ENCODE results near the gene PNCK. TPM values are rescaled to one million over a fixed set of nuclear protein-coding genes. Genes with fewer than 3 reads are reported as not detected.
A peak's percentile ranks its signal among the peaks of the same experiment; 100 is the strongest.

The PNCK gene
- total and polyA plus RNA-seq, 2 of the 13 experiments (the other 11 are each of a cell fraction or from before 2014, with no cell fraction given), result 33.1 TPM; not detected in 1

DNA sequence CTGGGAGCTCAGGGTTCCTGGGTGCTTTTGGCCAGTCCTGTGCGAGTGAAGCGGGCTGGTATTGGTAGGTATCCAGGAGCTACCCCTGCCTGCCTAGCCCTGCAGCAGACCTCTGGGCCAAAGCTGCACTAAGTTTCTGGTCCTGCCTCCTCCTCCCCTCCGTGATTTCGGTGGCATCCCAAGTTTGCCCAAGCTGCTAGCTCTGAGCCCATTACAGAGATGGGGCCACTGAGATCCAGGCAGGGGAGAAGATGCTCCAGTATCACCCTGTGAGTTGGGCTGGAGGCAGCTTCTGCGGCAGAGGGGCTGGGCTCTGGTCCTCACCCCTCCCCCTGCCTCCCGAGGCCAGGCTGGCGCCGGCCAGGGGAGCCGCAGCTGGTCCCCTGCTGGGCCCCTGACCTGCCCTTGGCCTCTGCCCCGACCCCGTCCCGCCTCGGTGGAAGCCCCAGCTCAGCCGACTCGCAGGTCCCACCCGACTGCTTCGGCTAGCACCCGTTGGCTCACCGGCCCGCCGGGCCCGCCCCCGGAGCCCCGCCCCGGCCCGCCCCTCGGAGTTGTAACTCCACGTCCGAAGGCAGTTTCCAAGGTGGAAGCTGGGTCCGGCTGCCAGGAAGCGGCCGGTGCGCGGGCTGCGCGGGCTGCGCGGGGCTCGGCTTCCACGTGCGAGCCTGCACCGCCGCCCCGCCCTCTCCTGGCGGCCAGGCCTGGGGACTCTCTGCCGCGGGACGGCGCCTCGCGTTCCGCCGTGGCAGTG is 26.8 kb downstream of the PNCK start, which contains the start of gene DUSP9 (continued):
- TF ChIP-seq, protein P1, sequence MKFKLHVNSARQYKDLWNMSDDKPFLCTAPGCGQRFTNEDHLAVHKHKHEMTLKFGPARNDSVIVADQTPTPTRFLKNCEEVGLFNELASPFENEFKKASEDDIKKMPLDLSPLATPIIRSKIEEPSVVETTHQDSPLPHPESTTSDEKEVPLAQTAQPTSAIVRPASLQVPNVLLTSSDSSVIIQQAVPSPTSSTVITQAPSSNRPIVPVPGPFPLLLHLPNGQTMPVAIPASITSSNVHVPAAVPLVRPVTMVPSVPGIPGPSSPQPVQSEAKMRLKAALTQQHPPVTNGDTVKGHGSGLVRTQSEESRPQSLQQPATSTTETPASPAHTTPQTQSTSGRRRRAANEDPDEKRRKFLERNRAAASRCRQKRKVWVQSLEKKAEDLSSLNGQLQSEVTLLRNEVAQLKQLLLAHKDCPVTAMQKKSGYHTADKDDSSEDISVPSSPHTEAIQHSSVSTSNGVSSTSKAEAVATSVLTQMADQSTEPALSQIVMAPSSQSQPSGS (CRISPR knock-in tag; IDR thresholded peaks at IDR 0.05), result peak; percentile 49; the same call in 1 of the 2 replicates
- TF ChIP-seq ZNF788 (CRISPR knock-in tag; IDR thresholded peaks at IDR 0.05; ENCODE audit: borderline replicate concordance) (no peak), KAT2B (IDR thresholded peaks at IDR 0.05; ENCODE audit: borderline replicate concordance, low read depth, low read length) (no peak), MAFK (conservative IDR thresholded peaks at IDR 0.05 in 1 of 2, IDR thresholded peaks at IDR 0.05 in 1 of 2; ENCODE audit: low read length in 2 of 2) (no peak), AGO1 (IDR thresholded peaks at IDR 0.05; ENCODE audit: low read depth, low read length, poor library complexity, severe bottlenecking) (peak; percentile 30), NFE2 (CRISPR knock-in tag; IDR thresholded peaks at IDR 0.05) (no peak), DNMT3B (CRISPR knock-in tag; conservative IDR thresholded peaks at IDR 0.05) (no peak), ZNF101 (CRISPR knock-in tag; IDR thresholded peaks at IDR 0.05; ENCODE audit: borderline replicate concordance, low read depth) (no peak), REPIN1 (CRISPR knock-in tag; IDR thresholded peaks at IDR 0.05; ENCODE audit: borderline replicate concordance, low read depth) (no peak), ZNF713 (CRISPR knock-in tag; IDR thresholded peaks at IDR 0.05) (no peak), ZNF782 (CRISPR knock-in tag; IDR thresholded peaks at IDR 0.05; ENCODE audit: borderline replicate concordance) (no peak), HDAC1 (CRISPR knock-in tag; IDR thresholded peaks at IDR 0.05) (peak; percentile 64), ZNF382 (CRISPR knock-in tag; IDR thresholded peaks at IDR 0.05; ENCODE audit: borderline replicate concordance) (no peak), ZNF20 (CRISPR knock-in tag; IDR thresholded peaks at IDR 0.05) (no peak), SMAD3 (CRISPR knock-in tag; IDR thresholded peaks at IDR 0.05) (0 out of 2 replicates have a peak, but pooled peaks have one; percentile 32), ZFP37 (CRISPR knock-in tag; IDR thresholded peaks at IDR 0.05; ENCODE audit: borderline replicate concordance) (no peak), SATB2 (CRISPR knock-in tag; IDR thresholded peaks at IDR 0.05) (no peak), JUND (CRISPR knock-in tag; IDR thresholded peaks at IDR 0.05) (no peak)
- TF ChIP-seq, protein P2, sequence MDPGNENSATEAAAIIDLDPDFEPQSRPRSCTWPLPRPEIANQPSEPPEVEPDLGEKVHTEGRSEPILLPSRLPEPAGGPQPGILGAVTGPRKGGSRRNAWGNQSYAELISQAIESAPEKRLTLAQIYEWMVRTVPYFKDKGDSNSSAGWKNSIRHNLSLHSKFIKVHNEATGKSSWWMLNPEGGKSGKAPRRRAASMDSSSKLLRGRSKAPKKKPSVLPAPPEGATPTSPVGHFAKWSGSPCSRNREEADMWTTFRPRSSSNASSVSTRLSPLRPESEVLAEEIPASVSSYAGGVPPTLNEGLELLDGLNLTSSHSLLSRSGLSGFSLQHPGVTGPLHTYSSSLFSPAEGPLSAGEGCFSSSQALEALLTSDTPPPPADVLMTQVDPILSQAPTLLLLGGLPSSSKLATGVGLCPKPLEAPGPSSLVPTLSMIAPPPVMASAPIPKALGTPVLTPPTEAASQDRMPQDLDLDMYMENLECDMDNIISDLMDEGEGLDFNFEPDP (CRISPR knock-in tag; conservative IDR thresholded peaks at IDR 0.05), result no peak
- TF ChIP-seq, protein P3, sequence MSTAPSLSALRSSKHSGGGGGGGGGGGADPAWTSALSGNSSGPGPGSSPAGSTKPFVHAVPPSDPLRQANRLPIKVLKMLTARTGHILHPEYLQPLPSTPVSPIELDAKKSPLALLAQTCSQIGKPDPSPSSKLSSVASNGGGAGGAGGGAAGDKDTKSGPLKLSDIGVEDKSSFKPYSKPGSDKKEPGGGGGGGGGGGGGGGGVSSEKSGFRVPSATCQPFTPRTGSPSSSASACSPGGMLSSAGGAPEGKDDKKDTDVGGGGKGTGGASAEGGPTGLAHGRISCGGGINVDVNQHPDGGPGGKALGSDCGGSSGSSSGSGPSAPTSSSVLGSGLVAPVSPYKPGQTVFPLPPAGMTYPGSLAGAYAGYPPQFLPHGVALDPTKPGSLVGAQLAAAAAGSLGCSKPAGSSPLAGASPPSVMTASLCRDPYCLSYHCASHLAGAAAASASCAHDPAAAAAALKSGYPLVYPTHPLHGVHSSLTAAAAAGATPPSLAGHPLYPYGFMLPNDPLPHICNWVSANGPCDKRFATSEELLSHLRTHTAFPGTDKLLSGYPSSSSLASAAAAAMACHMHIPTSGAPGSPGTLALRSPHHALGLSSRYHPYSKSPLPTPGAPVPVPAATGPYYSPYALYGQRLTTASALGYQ (CRISPR knock-in tag; IDR thresholded peaks at IDR 0.05), result peak; percentile 56; the same call in 1 of the 2 replicates
- TF ChIP-seq, protein P4, sequence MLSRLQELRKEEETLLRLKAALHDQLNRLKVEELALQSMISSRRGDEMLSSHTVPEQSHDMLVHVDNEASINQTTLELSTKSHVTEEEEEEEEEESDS (CRISPR knock-in tag; IDR thresholded peaks at IDR 0.05; ENCODE audit: borderline replicate concordance), result no peak

All from HepG2 (cell line).